Heart left ventricle (tissue), 16 donors: ENCODE measurements around the gene CNIH3. TPM values are rescaled to one million over a fixed set of nuclear protein-coding genes. Genes with fewer than 3 reads are reported as not detected.

Experiments
- ATAC-seq, 4 donors: fragments of 200-7000 bp; cut with Tn5 transposase; one replicate each; pipeline ENCODE4 v1.9.1; 2020 to 2022; ENCODE audit warnings: moderate library complexity in 4 of 4, mild to moderate bottlenecking in 3 of 4, moderate number of reproducible peaks in 1 of 4
- DNase-seq, 5 donors: peaks; one replicate each; pipeline ENCODE4 v3.0.0-alpha.2; 2020
- H3K27ac ChIP-seq, 12 donors: fragments of 200-600 bp; sonication (generic) in 4 of 12; one replicate each; pipeline versions ENCODE4 v1.5.0 to v1.8.0; 2016 to 2022; ENCODE audit warnings: mild to moderate bottlenecking in 2 of 12
- H3K27me3 ChIP-seq, 9 donors: fragments of 200-600 bp; sonication (generic) in 2 of 9; one replicate each; pipeline versions ENCODE4 v1.5.1 to v1.8.0; 2016 to 2022; ENCODE audit warnings: mild to moderate bottlenecking in 3 of 9
- H3K36me3 ChIP-seq, 9 donors: fragments of 200-600 bp; sonication (generic) in 2 of 9; one replicate each; pipeline versions ENCODE4 v1.5.0 to v1.8.0; 2018 to 2022; ENCODE audit warnings: mild to moderate bottlenecking in 2 of 9
- H3K4me1 ChIP-seq, 12 donors: fragments of 200-600 bp; sonication (generic) in 4 of 12; one replicate each; pipeline versions ENCODE4 v1.5.0 to v1.8.0; 2016 to 2022; ENCODE audit warnings: mild to moderate bottlenecking in 3 of 12
- H3K4me3 ChIP-seq, 12 donors: fragments of 200-600 bp; sonication (generic) in 4 of 12; one replicate each; pipeline versions ENCODE4 v1.5.0 to v1.8.0; 2017 to 2022; ENCODE audit warnings: mild to moderate bottlenecking in 9 of 12, moderate library complexity in 4 of 12
- H3K9me3 ChIP-seq, 12 donors: fragments of 200-600 bp; sonication (generic) in 4 of 12; one replicate each; pipeline versions ENCODE4 v1.5.0 to v1.8.0; 2016 to 2022; ENCODE audit warnings: mild to moderate bottlenecking in 1 of 12
- POLR2A ChIP-seq, 2 donors: fragments of 450-650 bp; IDR thresholded peaks; one replicate each; pipeline ENCODE4 v1.6.1; 2017; ENCODE audit warnings: antibody characterized with exemption in 2 of 2, mild to moderate bottlenecking in 2 of 2, moderate library complexity in 2 of 2
- WGBS, 4 donors: extraction: QIAGEN DNeasy Blood & Tissue Kit in 2 of 4; methylation state at CpG; one replicate each; pipeline versions ENCODE4 v1.1.5 to v1.1.7; 2013 to 2018; 5-methylcytosine and 5-hydroxymethylcytosine counted together
- intact Hi-C, 10 donors: fragments of 100-400 bp; cut with DNase I; formaldehyde crosslinking; loops; one replicate each; pipeline versions ENCODE4 v1.11.1 to v1.14.2; 2022
- polyA plus RNA-seq, 2 donors: library from polyadenylated mRNA; stranded (reverse); fragments of 200-250 nt; gene quantifications; one replicate each; pipeline ENCODE4 v1.2.3, GENCODE V29; 2013
- total RNA-seq, 9 donors: library from RNA; depleted of rRNA in 2 of 9; stranded (reverse); fragments of >200 nt in 2 of 9; fragmentation: NEBNext Ultra II Directional in 3 of 9; extraction: Animal tissue kit (Norgen Biotek cat#: 25700) in 3 of 9; gene quantifications; one replicate each; pipeline versions ENCODE4 v1.1.0 to v1.2.4, GENCODE V29; 2016 to 2023
- TF ChIP-seq, protein P1 (sequence below), 12 donors: fragments of 200-600 bp; sonication (generic) in 4 of 12; IDR thresholded peaks; one replicate each; pipeline versions ENCODE4 v1.5.0 to v1.8.0; 2018 to 2022; ENCODE audit warnings: antibody characterized with exemption in 12 of 12, mild to moderate bottlenecking in 5 of 12
- donor health status: ischemic (EF 13 %, LVEDD 7.1; RV severe dilation, severe dysfunction).
- donor health status: healthy with polysubstance abuse.
- donor health status: DM: no; HTN: yes; CAD: no.
- donor health status: DM: no; HTN: no; CAD: no.
- donor health status: ischemic (EF 25% LVEDD 6.9; RV normal size, moderate dysfunction).
- donor health status: ischemic (EF 25% LVEDD 5.7; RV mildly dilated, moderate dysfunction).
- donor health status: healthy.
- donor health status: DM: yes; HTN: yes; CAD: no.
- donor health status: ischemic (EF 35%, LVEDD 5.7; RV mildly dilated, moderate dysfunction).
- donor health status: nonischemic (EF 11% LVEDD 7.7; RV severe dilation, severe dysfunction).
- donor health status: DM: yes; HTN: yes; CAD: no.
- donor health status: PGD.
- donor health status: ischemic (EF 29% LVEDD 5.4; RV normal size, mild dysfunction).
- donor health status: nonischemic (EF 23%, LVEDD 6.1; RV moderate dilation, normal function).

The CNIH3 gene
- total and polyA plus RNA-seq, 11 donors, result 0.34 to 2.6 (median 0.62) TPM; not detected in 2

GRCh38 chr1:224616756-224617409, 766 bp downstream of the CNIH3 start:
- H3K27ac ChIP-seq, result no peak overlapping the region
- no peak for ATAC-seq
- no peak for TF ChIP-seq POLR2A (IDR thresholded peaks at IDR 0.05)
- TF ChIP-seq, protein P1, sequence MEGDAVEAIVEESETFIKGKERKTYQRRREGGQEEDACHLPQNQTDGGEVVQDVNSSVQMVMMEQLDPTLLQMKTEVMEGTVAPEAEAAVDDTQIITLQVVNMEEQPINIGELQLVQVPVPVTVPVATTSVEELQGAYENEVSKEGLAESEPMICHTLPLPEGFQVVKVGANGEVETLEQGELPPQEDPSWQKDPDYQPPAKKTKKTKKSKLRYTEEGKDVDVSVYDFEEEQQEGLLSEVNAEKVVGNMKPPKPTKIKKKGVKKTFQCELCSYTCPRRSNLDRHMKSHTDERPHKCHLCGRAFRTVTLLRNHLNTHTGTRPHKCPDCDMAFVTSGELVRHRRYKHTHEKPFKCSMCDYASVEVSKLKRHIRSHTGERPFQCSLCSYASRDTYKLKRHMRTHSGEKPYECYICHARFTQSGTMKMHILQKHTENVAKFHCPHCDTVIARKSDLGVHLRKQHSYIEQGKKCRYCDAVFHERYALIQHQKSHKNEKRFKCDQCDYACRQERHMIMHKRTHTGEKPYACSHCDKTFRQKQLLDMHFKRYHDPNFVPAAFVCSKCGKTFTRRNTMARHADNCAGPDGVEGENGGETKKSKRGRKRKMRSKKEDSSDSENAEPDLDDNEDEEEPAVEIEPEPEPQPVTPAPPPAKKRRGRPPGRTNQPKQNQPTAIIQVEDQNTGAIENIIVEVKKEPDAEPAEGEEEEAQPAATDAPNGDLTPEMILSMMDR (IDR thresholded peaks at IDR 0.05), result no peak
- DNase-seq, result no peak
- H3K9me3 ChIP-seq, result peaks cover 0 to 5% (median 0%) of the 10 kb centered on the region in 12 donors
- peaks cover 27 to 74% (median 48%) of the 10 kb centered on the region in 9 donors for H3K27me3 ChIP-seq
- no peaks in the 10 kb centered on the region for H3K36me3 ChIP-seq
- WGBS, 4 donors, result 1 to 3% (median 2%) methylated on average over 33 to 52 of the region's 52 CpGs
- H3K4me3 ChIP-seq, result peak overlapping the region in 11 of 12 donors; percentile 1 to 55 (median 46)
- intact Hi-C loops, result no loop called here
- peaks cover 0 to 20% (median 11%) of the 10 kb centered on the region in 12 donors for H3K4me1 ChIP-seq

DNA sequence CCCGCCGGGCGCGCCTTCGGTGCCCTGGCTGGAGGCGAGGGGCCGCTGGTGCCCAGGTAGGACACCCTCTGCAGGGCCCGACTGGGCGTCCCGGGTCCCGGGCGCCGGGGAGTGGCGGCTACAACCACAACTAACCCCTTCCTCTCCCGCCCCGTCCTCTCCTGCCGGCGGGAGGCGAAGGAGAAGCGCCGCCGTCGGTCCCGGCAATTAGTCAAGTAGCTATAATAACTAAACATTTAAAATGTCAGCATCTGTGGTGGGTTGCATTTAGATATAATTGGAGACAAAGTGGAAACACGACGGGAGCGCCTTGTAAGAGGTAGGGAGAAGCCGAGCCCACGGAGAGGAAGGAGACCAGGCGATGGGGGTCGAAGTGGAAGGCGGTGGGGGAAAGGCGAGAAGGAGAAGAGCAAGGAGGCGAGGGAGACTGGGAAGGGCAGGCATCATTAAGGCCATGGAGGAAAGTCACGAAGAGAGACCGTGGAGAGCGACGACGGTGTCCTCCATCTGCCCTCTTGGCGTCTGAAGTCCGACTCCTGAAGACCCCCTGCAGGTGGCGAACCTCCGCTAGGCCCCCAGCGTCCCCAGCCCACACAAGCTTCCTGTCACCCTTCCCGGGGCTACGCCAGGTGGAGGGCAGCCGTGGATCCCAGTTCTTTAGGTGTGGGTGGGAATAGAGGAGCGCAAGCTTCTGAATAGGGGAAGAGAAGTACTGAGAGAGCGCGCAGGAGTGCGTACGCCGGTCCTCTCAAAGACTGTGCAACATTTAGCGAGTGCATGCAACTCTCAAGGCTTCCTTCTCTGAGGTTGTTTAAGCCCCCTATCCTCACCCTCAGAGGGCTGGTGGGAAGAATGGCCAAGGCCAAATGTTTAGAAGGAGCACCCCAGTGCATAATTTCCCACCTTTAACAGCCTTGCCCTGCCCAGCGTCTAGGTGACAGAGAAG, 1.6 kb downstream of the CNIH3 start:
- Histone ChIP-seq H3K4me3 (peak overlapping the region in 5 of 12 donors; percentile 1 to 55 (median 40)), H3K27me3 (peaks cover 27 to 81% (median 48%) of the 10 kb centered on the region in 9 donors), H3K9me3 (peaks cover 0 to 5% (median 0%) of the 10 kb centered on the region in 12 donors), H3K36me3 (no peaks in the 10 kb centered on the region), H3K27ac (no peak overlapping the region), H3K4me1 (peaks cover 0 to 20% (median 11%) of the 10 kb centered on the region in 12 donors)
- intact Hi-C loops, result no loop called here
- 4 to 7% (median 4%) methylated on average over 35 to 55 of the region's 55 CpGs for WGBS, 4 donors
- ATAC-seq (no peak), DNase-seq (no peak)
- TF ChIP-seq, protein P1 (IDR thresholded peaks at IDR 0.05), result no peak
- no peak for TF ChIP-seq POLR2A (IDR thresholded peaks at IDR 0.05)

- intact Hi-C loops, result no loop called here
Measured at GRCh38 chr1:224619209-224619608, 3.1 kb downstream of the CNIH3 start.

More at GRCh38 chr1:224619209-224619608, 3.1 kb downstream of the CNIH3 start:
- TF ChIP-seq, protein P1 (IDR thresholded peaks at IDR 0.05), result no peak
- TF ChIP-seq POLR2A (IDR thresholded peaks at IDR 0.05), result no peak
- H3K27ac ChIP-seq, result no peak overlapping the region
- no peak overlapping the region for H3K4me3 ChIP-seq
- ATAC-seq, result no peak
- 72 to 89% (median 78%) methylated on average over 4 of the region's 4 CpGs for WGBS, 4 donors
- peaks cover 27 to 92% (median 48%) of the 10 kb centered on the region in 9 donors for H3K27me3 ChIP-seq
- H3K4me1 ChIP-seq, result peaks cover 0 to 24% (median 11%) of the 10 kb centered on the region in 12 donors
- peaks cover 0 to 5% (median 0%) of the 10 kb centered on the region in 12 donors for H3K9me3 ChIP-seq
- no peaks in the 10 kb centered on the region for H3K36me3 ChIP-seq
- DNase-seq, result no peak
